Skin of body (tissue), 2 donors: ENCODE measurements around the gene FAAP100. TPM values are rescaled to one million over a fixed set of nuclear protein-coding genes. Genes with fewer than 3 reads are reported as not detected.

Source experiments
- DNase-seq: peaks from one replicate; lab custom pipeline; 2025; lab: John Stamatoyannopoulos, UW
- total RNA-seq: library from RNA; depleted of rRNA; stranded (reverse); fragments of >200 nt; gene quantifications from one replicate; pipeline ENCODE4 v1.2.3, GENCODE V29; 2014

Gene FAAP100
- total RNA-seq, 1 donor from 2014 or later = 12.4 TPM

GRCh38 chr17:81576621-81577277 is 24.6 kb upstream of the FAAP100 start:
- no peak for DNase-seq

- DNase-seq = no peak
Measured at GRCh38 chr17:81575836-81576235, 23.7 kb upstream of the FAAP100 start.

GRCh38 chr17:81574643-81574956 is 22.4 kb upstream of the FAAP100 start:
- DNase-seq = no peak

GRCh38 chr17:81573794-81574642 is 21.9 kb upstream of the FAAP100 start:
- no peak for DNase-seq

GRCh38 chr17:81572563-81573168 is 20.5 kb upstream of the FAAP100 start:
- DNase-seq = peak; percentile 5

GRCh38 chr17:81570964-81571363 is 18.8 kb upstream of the FAAP100 start:
- no peak for DNase-seq

GRCh38 chr17:81569986-81570514 is 17.9 kb upstream of the FAAP100 start:
- no peak for DNase-seq

- DNase-seq = no peak
Measured at GRCh38 chr17:81568416-81568815, 16.3 kb upstream of the FAAP100 start.

- DNase-seq = no peak
Measured at GRCh38 chr17:81567191-81567590, 15.0 kb upstream of the FAAP100 start.

GRCh38 chr17:81566461-81567126 is 14.4 kb upstream of the FAAP100 start:
- peak; percentile 84 for DNase-seq

- no peak for DNase-seq
Measured at GRCh38 chr17:81565231-81565630, 13.1 kb upstream of the FAAP100 start.

GRCh38 chr17:81564778-81565177 is 12.6 kb upstream of the FAAP100 start:
- no peak for DNase-seq

- DNase-seq = no peak
Measured at GRCh38 chr17:81563861-81564586, 11.9 kb upstream of the FAAP100 start.

GRCh38 chr17:81561494-81561885 is 9.3 kb upstream of the FAAP100 start:
- no peak for DNase-seq

GRCh38 chr17:81558941-81559806 is 7.0 kb upstream of the FAAP100 start:
- no peak for DNase-seq

- no peak for DNase-seq
Measured at GRCh38 chr17:81558115-81558468, 5.9 kb upstream of the FAAP100 start.

GRCh38 chr17:81557276-81558114 is 5.3 kb upstream of the FAAP100 start:
- no peak for DNase-seq

- no peak for DNase-seq
Measured at GRCh38 chr17:81556863-81557262, 4.7 kb upstream of the FAAP100 start.

- DNase-seq = no peak
Measured at GRCh38 chr17:81556175-81556691, 4.1 kb upstream of the FAAP100 start.
